Activated CD4-positive, alpha-beta T cell treated with anti-CD3 and anti-CD28 coated beads, Interleukin-2, Interleukin-6, amounts not matched to agents 100 ng/mL and 50 ng/mL, durations not matched to agents 16 hours and 8 hours (primary cell): ENCODE measurements around the gene LPP.
"Not testable (repeated sequence)": the region's sequence is repeated elsewhere in the genome, so short reads cannot be mapped to it uniquely, and the experiment has no call there.

Source experiments
- DNase-seq: peaks from one replicate; pipeline ENCODE4 v3.0.0-alpha.2; 2020

LPP gene, protein sequence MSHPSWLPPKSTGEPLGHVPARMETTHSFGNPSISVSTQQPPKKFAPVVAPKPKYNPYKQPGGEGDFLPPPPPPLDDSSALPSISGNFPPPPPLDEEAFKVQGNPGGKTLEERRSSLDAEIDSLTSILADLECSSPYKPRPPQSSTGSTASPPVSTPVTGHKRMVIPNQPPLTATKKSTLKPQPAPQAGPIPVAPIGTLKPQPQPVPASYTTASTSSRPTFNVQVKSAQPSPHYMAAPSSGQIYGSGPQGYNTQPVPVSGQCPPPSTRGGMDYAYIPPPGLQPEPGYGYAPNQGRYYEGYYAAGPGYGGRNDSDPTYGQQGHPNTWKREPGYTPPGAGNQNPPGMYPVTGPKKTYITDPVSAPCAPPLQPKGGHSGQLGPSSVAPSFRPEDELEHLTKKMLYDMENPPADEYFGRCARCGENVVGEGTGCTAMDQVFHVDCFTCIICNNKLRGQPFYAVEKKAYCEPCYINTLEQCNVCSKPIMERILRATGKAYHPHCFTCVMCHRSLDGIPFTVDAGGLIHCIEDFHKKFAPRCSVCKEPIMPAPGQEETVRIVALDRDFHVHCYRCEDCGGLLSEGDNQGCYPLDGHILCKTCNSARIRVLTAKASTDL

DNA sequence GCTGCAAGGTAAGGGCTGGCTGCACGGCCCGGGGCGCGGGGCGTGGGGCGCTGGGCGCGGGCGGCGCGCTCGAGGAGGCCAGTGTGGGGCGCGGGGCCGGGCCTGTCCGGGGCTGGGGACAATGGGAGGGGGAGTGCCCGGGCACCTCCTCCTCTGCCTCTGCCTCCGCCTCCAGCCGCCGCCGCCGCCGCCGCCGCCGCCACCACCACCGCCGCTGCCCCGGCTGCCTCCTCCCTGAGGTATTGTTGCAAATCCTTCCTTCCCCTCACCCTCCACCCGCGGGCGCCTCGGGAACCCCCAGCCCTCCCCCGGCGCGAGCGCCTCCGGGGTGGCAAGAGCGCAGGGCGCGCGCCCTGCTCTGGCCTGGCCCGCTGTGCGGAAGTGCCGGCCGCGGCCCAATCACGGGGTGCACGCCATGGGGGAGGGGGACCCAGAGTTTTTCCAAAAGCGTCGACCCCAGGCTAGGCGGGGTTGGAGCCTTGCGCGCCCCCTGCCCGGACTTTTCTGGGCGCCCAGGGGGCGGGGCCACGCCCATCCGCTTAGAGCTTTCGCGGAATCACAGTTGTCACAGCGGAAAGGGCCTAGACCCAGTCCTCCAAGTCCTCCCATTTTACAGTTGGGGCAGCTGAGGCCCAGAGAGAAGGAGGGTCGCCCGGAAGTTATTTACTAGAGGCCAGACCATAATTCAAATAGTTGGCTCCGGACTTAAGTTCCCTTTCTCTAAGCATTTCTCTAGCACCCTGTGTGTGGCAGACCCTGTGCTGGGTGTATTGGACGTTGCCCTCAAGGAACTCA, at the start of gene LPP:
Gene LPP (plus strand): TSS at position 144 of the 795 bp plus-strand sequence. CDS start 251,964 bp downstream, outside the sequence.
- DNase-seq: peak; percentile 89

DNA sequence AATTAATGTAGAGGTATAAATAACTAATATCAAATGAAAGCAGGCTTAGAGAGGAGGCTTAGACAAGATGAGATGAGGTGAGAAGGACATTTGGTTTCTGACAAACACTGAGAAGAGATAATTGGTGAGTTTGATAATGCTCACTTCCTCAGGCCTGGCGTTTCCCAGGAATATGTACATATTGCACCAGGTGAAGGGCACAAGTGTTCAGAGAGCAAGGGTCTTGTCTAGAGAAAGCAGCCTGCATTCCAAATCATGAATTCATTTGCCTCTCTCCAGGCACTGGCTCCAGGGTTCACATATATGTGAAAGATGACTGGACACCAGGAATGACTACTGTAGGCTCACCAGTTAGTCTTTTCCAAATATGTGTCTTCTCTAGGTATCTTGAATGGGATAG, 48.0 kb upstream of the LPP start:
- no peak for DNase-seq

DNA sequence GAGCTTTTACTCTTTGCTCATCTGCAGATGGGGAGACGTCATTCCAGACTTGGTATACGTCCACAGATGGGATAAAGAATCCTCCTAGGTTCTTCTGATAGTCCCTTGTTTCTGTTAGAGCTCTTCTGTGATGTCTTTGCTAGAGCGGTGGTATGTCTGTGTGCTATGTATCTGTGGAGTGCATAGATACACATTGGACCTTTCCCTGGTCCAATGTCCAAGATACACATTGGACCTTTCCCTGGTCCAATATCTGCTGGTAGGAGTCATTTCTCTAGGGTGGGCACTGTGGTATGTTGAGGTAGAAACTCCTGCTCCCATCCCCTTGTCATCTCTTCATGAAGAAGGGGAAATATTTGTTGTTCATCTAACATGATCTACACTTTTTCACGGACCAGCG, 47.5 kb upstream of the LPP start:
- DNase-seq: no peak

DNA sequence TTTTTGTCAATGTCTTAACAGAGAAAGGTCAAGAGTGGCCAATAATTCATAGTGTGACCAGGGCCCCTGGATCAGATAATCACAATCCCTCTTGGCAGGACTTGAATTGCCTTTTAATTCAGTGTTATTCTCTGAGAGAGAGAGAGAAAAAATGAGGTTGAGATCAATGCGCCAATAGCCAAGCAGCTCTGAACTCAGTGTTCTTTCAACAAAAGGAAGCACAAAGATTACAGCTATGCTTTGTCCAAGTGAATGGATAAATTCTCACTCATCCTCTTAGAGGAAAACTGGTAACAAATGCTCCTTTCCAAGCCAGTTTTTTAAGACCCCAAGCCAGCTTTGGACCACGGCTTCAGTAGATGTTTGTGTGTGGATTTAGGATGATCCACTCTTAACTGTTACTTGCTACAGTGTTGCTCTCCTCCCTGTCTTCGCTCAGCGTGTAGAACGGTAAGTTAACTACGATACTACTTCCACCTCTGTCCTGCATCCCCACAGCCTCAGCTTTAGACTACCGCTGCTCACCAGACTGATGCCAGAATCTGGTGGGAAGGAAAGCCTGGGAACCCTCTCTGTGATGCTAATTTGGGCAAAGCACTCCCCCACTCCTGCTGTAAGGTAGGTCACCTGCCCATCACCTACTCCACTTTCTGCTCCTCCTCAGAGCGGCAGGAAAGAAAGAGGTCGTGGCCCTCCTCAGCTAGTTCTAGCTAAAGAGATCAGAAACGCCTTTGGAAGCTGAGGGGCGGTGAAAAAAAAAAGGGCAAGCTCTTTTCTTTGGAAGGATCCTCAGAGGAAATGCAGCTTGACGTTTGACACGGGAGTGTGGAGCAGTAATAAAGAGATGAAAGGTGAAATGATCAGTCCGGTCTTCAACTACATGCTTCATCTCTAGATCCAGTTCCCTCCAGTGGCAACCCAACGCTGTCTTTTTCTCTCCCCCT, 46.8 kb upstream of the LPP start:
- no peak for DNase-seq

DNA sequence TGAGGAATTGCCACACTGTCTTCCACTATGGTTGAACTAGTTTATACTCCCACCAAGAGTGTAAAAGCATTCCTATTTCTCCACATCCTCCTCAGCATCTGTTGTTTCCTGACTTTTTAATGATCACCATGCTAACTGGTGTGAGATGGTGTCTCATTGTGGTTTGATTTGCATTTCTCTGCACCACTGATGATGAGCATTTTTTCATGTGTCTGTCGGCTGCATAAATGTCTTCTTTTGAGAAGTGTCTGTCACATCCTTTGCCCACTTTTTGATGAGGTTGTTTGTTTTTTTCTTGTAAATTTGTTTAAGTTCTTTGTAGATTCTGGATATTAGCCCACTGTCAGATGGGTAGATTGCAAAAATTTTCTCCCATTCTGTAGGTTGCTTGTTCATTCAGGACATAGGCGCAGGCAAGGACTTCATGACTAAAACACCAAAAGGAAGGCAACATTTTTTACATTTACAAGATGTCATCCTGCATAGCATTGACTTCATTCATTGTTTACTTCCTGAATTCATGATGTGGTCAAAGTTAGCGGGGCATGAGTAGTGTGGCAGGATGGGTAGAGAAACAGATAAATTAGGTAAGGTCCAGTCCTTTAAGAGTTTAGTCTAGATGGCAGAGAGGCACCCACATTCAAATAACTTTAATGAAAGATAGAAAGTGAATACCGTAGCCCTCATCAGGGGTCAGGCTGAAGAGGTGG, 45.1 kb upstream of the LPP start:
- DNase-seq: no peak

DNA sequence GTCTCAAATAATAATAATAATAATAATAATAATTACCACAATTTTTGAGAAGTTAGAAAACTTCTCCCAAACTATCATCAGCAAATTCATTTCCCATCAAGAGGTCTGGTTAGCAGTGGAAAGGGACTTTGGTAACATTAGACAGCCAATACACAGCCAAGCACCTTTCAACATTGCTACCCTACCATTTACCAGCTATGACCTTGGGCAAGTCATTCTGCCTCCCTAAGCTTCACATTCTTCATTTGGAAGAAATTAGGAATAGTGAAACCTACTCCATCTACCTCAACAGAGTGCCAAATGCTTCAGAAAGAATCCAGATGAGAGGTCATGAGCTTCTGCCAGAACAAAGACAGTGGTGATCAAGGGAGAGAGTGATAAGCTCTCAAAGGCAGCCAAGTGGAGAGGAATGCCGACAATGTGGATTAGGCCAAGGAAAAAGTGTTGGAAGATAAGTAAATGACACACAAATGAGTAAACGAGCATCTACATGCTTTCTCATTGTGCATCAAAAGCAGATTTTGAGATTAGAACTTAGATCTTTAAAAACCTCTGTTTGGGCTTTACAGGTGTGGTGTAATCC, 42.9 kb upstream of the LPP start:
- no peak for DNase-seq

DNA sequence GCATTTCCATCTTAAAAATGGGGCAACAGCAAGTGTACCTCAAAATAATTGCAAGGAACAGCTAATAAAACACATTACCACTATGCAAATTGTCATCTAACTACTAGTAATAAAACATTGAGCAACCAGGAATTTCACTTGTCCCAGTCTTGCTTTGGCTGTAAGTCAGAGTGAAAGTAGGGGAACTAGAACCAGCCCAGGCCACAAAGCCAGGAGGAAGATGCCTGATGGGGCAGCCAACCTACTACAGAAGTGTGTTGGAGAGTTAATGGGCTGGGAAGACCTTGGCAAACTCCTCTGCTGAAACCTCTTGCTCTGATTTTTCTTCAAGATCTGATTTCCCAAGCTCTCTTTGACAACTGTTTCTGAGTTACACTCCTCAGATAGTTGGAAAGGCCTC, 40.2 kb upstream of the LPP start:
- no peak for DNase-seq

DNA sequence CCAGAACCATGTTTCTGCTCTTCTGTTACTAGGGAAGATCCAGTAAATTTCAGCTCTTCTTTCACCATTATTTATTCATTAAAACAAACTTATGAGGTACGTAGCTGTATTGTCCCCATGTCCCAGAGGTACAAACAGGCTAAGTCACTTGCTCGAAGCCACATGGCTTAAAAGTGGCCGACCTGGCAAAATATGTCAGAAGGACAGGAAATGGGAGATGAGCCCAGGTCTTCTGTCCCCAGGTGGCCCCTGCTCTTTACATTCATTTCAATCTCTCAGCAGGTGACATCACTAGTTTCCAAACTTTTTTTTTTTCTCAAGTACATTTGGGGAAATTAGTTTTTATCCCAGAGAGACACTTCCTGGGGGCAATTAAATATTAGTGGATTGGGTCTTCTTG, 34.1 kb upstream of the LPP start:
- no peak for DNase-seq

DNA sequence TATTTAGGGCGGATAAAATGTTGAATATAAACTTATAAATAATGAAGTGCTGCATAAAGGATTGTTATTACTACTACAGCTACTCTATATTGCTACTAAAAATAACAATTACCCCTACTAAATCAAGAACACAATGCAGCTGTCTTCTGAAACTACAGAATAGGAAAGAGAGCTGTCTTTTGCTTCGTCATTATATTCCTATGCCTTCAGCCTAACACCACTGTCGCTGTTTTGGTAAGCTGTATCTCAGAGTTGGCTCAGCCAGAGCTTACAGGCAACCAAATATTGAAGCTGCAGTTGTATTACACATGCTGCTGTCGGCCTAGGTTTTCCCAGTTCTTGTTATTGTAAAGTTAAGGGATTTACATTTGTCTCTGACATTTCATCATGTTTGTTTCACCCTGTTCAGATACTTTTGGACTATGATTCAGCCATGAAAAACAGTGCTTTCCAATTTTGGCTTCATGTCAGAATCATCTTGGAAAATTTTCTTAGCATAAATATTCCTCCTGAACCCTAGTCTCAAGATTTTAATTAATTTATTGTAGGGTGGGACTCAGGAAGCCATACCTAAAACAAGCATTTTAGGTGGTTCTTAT, 31.3 kb upstream of the LPP start:
- no peak for DNase-seq

DNA sequence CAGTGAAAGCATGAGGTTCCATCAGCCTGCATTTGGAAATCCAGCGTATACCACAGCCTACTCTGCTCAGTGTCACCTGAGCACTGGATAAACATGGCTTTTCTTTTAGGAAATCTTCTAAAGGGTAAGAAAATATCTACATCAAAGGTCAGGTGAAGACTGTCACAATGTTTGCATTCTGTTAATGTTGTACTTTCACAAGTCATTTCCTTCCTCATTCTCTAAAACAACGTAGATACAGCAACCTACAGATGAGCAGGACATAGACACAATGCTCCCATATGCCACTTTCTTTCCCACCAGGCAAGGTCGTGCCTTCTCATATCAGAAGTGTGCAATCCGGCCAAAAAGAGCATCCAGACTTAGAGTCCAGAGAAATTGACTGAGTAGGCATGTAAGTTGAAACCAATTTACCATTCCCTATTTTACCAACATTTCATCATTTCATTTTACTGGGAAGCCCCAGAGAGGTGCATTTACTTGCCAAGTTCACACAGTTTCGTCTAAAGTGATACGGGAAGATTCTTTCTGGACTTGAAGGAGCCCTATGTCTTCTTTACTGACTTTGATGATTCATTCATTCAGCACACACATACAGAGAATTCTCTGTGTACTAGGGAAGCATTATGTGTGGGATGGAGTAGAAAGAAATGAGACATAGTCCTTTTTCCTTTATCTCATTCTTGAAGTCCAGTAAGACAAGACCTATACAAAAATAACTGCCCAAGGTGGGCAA, 30.6 kb upstream of the LPP start:
- peak; percentile 13 for DNase-seq

DNA sequence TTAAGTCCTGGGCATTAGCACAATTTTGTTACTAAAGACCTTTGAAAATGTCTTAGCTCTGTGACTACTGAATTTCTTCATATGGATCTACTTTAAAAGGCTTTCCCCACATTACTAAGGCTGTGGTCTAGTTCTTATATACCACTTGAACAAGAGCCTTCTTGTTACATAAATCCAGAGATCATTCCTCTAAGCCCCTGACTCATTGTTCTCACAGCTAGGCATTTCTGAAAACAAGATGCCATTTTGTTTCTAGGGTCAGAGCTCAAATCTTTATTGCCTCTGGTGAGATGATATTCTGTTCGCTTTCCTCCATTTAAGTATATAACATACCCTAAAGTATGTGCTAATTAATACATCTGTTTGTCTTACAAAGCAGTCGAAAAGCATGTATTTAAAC, 29.8 kb upstream of the LPP start:
- no peak for DNase-seq

DNA sequence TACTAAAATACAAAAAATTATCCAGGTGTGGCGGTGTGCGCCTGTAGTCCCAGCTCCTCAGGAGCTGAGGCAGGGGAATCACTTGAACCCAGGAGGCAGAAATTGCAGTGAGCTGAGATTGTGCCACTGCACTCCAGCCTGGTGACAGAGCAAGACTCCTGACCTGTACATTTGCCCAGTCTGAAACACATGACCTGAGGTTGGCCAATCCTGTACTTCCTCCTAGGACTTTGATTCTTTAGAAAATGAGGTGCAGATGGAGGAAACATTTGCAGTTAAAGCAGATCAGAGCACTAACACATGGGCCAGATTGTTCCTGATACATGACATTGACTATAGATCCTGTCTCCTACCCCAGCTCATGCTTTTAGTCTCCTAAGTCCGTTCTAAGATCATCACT, 28.9 kb upstream of the LPP start:
- DNase-seq: no peak

DNA sequence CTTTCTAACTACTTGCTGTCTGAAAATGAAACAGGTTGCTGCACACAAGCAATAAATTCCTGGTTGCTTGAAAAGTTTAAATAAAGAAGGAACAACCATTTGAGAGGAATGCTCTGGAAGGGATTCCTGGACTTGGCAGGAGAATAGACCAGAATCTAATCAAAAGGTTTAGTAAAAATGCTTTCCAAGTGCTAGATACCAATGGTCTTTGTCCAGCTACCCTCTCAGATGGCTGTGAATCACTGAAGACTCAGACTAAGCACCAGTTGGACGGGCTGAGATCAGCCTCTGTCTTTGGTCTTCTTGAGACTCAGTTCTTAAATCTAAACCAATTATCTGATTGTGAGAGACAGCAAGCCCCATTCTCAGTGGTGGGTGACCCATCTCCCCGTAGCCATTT, 27.7 kb upstream of the LPP start:
- DNase-seq: no peak

DNA sequence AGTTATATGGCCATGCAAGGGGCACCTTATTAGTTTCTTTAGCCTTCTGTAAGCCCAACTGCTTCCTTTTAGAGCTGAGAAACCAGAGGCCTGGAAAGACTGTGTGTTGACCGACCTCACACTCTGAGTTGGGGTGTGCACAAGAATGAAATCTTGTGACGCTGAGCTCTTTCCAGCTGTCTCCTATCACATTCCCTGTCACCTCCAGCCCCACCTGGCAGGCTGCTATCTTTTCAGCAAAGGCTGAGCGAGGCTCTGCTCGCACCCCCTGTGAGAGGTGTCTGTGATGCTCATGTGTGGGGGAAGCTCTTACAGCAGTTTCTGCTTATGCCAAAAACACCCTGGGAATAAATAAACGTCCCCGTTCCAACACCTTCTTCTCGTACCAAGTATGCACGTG, 27.0 kb upstream of the LPP start:
- DNase-seq: no peak

DNA sequence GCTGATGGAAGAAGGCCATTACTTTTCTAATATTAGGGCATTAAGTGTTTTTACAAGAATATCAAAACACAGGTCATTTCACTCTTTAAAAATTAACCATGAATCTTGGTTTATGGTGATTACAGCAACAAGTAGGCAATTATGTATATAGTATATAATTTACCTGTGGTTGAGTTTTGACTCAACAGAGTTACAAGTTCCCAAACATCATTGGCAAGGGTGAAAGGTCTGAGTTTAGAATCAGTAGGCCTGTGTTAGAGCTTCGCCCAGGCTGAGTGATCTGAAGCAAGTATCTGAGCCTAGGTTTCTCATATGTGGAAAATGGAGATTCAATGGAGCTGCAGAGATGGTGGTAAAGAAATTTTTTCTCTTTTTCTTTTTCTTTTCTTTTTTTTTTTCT, 25.1 kb upstream of the LPP start:
- DNase-seq: no peak

DNA sequence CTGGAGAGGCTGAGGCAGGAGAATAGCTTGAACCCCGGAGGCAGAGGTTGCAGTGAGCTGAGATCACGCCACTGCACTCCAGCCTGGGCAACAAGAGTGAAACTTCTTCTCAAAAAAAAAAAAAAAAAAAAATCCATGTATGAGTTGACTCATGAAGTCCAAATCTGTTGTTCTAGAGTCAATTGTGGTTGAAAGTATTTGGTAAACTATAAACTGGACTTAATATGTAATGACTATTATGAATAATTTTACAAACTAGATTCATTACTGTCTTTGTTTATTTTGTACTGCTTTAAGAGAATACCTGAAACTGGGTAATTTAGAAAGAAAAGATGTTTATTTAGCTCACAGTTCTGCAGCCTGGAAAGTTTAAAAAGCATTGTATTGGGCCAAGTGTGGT, 22.9 kb upstream of the LPP start:
- DNase-seq: not testable (repeated sequence)

DNA sequence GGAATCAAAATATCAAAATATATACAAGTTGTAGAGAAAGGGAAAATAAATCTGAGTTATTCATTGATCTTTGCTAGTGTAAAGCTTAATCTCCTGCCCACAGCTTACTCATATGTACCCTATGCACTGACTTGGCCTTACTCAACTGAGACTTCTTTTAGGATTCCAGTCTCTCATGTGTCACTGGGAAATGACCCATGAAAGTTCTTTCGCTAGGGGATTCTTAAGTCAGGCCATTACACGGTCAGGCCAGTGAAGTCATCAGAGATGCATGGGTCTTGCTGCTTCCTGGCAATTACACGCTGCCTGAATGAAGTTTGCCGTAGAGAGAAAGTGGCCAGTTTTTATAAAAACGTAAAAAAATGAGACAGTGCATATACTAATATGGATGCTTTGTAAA, 20.7 kb upstream of the LPP start:
- no peak for DNase-seq

DNA sequence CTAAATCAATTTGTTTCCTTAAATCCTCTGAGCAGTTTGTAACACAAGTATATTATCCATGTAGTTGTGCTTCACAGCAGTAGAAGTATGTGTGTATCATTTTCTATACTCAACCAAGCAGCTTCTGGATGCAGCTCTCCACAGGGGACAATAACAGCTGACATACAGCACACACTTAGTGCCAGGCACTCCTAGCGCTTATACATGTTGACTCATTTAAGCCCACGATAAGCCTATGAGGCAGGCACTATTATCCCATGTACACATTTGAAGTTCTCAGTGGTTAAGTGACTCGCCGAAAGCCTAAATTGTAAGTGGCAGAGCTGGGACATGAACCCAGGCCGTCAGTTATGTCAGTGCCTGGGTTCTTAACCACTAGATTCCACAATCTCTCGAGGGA, 20.3 kb upstream of the LPP start:
- no peak for DNase-seq

DNA sequence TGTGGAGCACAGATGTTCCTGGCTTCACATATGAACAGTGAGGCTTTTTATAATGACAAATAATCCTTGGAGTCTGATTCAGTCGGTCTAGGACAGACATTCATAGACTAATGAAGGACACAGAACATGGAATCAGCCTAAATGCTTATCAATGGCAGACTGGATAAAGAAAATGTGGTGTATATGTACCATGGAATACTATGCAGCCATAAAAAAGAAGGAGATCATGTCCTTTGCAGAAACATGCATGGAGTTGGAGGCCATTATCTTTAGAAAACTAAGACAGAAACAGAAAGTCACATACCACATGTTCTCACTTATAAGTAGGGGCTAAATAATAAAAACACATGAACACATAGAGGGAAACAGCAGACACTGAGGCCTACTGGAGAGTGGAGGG, 19.9 kb upstream of the LPP start:
- no peak for DNase-seq

DNA sequence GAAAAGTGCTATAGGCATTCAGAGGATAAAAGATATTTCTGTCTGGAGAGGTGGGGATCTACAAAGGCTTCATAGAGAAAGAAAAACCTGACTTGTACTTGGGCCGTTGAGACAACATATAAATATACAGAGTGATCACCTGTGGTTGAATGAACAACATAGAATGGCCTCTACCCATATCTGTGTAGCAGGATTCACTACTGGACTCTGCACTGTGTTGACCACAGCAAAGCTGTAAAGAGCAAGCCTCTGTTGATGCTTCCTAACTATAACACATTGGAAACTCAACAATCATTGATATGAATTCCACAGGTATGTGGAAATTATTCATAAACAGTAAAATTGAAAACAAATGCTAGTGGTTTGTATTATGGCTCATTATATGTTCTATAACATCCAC, 19.1 kb upstream of the LPP start:
- DNase-seq: no peak

DNA sequence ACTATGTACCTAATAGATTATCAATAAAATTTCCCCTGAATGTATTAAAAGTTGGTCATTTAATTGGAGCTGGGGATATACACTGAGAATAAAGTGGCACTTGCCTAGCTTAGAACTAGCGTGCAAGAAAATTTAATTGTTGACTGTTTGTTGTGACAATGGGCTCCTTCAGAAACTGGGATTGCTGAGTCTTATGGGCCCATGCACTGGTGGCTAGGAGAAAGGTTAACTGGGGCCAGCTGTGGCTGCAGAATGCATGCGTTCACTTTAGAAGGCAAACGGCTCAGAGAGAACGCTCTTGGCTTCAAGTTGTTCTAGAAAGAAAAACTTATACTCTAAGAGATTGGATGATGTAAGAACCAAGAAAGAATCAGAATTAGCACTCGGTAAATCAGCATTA, 18.7 kb upstream of the LPP start:
- no peak for DNase-seq
